ENCODE measurements around the gene DHRSX.

DHRSX gene

GRCh38 chrX:2432298-2432863 lies 68.4 kb downstream of the DHRSX start:
- no peak overlapping the region for H3K4me3 ChIP-seq (ENCODE audit: insufficient read length, low read depth)
- H3K9me3 ChIP-seq (ENCODE audit: insufficient read depth, low read length) = no peaks in the 10 kb centered on the region
- H3K36me3 ChIP-seq (ENCODE audit: insufficient read depth, insufficient read length, low read length) = no peaks in the 10 kb centered on the region
- no peaks in the 10 kb centered on the region for H3K4me1 ChIP-seq (ENCODE audit: insufficient read depth, insufficient read length)
- H3K9ac ChIP-seq (ENCODE audit: insufficient read length, low read depth) = no peak overlapping the region
- DNase-seq (ENCODE audit: low read depth, low spot score) = no peak
- TF ChIP-seq YY1 (IDR thresholded peaks at IDR 0.05; ENCODE audit: insufficient read depth, insufficient read length) (no peak), ZNF274 (IDR thresholded peaks at IDR 0.05; ENCODE audit: low read depth, low read length) (no peak), SUZ12 (IDR thresholded peaks at IDR 0.05; ENCODE audit: extremely low read depth, insufficient read depth, insufficient read length) (no peak)
- no peaks in the 10 kb centered on the region for H3K27me3 ChIP-seq (ENCODE audit: insufficient read depth, insufficient read length)

- Histone ChIP-seq H3K4me1 (ENCODE audit: insufficient read depth, insufficient read length) (no peaks in the 10 kb centered on the region), H3K36me3 (ENCODE audit: insufficient read depth, insufficient read length, low read length) (no peaks in the 10 kb centered on the region), H3K9me3 (ENCODE audit: insufficient read depth, low read length) (peaks cover 8% of the 10 kb centered on the region; the same call in 1 of the 2 replicates), H3K9ac (ENCODE audit: insufficient read length, low read depth) (no peak overlapping the region), H3K27me3 (ENCODE audit: insufficient read depth, insufficient read length) (no peaks in the 10 kb centered on the region), H3K4me3 (ENCODE audit: insufficient read length, low read depth) (no peak overlapping the region)
- TF ChIP-seq SUZ12 (IDR thresholded peaks at IDR 0.05; ENCODE audit: extremely low read depth, insufficient read depth, insufficient read length) = no peak
- no peak for TF ChIP-seq ZNF274 (IDR thresholded peaks at IDR 0.05; ENCODE audit: low read depth, low read length)
- no peak for TF ChIP-seq YY1 (IDR thresholded peaks at IDR 0.05; ENCODE audit: insufficient read depth, insufficient read length)
- no peak for DNase-seq (ENCODE audit: low read depth, low spot score)
These were observed 70.4 kb downstream of the DHRSX start for GRCh38 chrX:2430265-2430825.

GRCh38 chrX:2427737-2428136 lies 73.0 kb downstream of the DHRSX start:
- Histone ChIP-seq H3K36me3 (ENCODE audit: insufficient read depth, insufficient read length, low read length) (no peaks in the 10 kb centered on the region), H3K9ac (ENCODE audit: insufficient read length, low read depth) (no peak overlapping the region), H3K27me3 (ENCODE audit: insufficient read depth, insufficient read length) (no peaks in the 10 kb centered on the region), H3K4me1 (ENCODE audit: insufficient read depth, insufficient read length) (no peaks in the 10 kb centered on the region), H3K9me3 (ENCODE audit: insufficient read depth, low read length) (peaks cover 10% of the 10 kb centered on the region; the same call in 1 of the 2 replicates), H3K4me3 (ENCODE audit: insufficient read length, low read depth) (no peak overlapping the region)
- DNase-seq (ENCODE audit: low read depth, low spot score) = no peak
- no peak for TF ChIP-seq ZNF274 (IDR thresholded peaks at IDR 0.05; ENCODE audit: low read depth, low read length)
- TF ChIP-seq YY1 (IDR thresholded peaks at IDR 0.05; ENCODE audit: insufficient read depth, insufficient read length) = no peak
- no peak for TF ChIP-seq SUZ12 (IDR thresholded peaks at IDR 0.05; ENCODE audit: extremely low read depth, insufficient read depth, insufficient read length)

- H3K9ac ChIP-seq (ENCODE audit: insufficient read length, low read depth) = no peak overlapping the region
- H3K4me3 ChIP-seq (ENCODE audit: insufficient read length, low read depth) = no peak overlapping the region
- no peaks in the 10 kb centered on the region for H3K36me3 ChIP-seq (ENCODE audit: insufficient read depth, insufficient read length, low read length)
- H3K4me1 ChIP-seq (ENCODE audit: insufficient read depth, insufficient read length) = no peaks in the 10 kb centered on the region
- H3K9me3 ChIP-seq (ENCODE audit: insufficient read depth, low read length) = peaks cover 10% of the 10 kb centered on the region; the same call in 1 of the 2 replicates
- no peak for TF ChIP-seq YY1 (IDR thresholded peaks at IDR 0.05; ENCODE audit: insufficient read depth, insufficient read length)
- TF ChIP-seq SUZ12 (IDR thresholded peaks at IDR 0.05; ENCODE audit: extremely low read depth, insufficient read depth, insufficient read length) = no peak
- no peak for TF ChIP-seq ZNF274 (IDR thresholded peaks at IDR 0.05; ENCODE audit: low read depth, low read length)
- DNase-seq (ENCODE audit: low read depth, low spot score) = no peak
- no peaks in the 10 kb centered on the region for H3K27me3 ChIP-seq (ENCODE audit: insufficient read depth, insufficient read length)
These were observed 73.6 kb downstream of the DHRSX start for GRCh38 chrX:2427147-2427546.

- Histone ChIP-seq H3K36me3 (ENCODE audit: insufficient read depth, insufficient read length, low read length) (no peaks in the 10 kb centered on the region), H3K9ac (ENCODE audit: insufficient read length, low read depth) (no peak overlapping the region)
- TF ChIP-seq SUZ12 (IDR thresholded peaks at IDR 0.05; ENCODE audit: extremely low read depth, insufficient read depth, insufficient read length) (no peak), YY1 (IDR thresholded peaks at IDR 0.05; ENCODE audit: insufficient read depth, insufficient read length) (no peak), ZNF274 (IDR thresholded peaks at IDR 0.05; ENCODE audit: low read depth, low read length) (no peak)
These were observed 74.4 kb downstream of the DHRSX start for GRCh38 chrX:2426289-2426882.

GRCh38 chrX:2425286-2426071 lies 75.3 kb downstream of the DHRSX start:
- TF ChIP-seq SUZ12 (IDR thresholded peaks at IDR 0.05; ENCODE audit: extremely low read depth, insufficient read depth, insufficient read length) (no peak), YY1 (IDR thresholded peaks at IDR 0.05; ENCODE audit: insufficient read depth, insufficient read length) (no peak), ZNF274 (IDR thresholded peaks at IDR 0.05; ENCODE audit: low read depth, low read length) (no peak)
- no peak overlapping the region for H3K9ac ChIP-seq (ENCODE audit: insufficient read length, low read depth)
- H3K9me3 ChIP-seq (ENCODE audit: insufficient read depth, low read length) = peaks cover 10% of the 10 kb centered on the region; the same call in 1 of the 2 replicates
- no peak overlapping the region for H3K4me3 ChIP-seq (ENCODE audit: insufficient read length, low read depth)
- no peaks in the 10 kb centered on the region for H3K36me3 ChIP-seq (ENCODE audit: insufficient read depth, insufficient read length, low read length)
- H3K4me1 ChIP-seq (ENCODE audit: insufficient read depth, insufficient read length) = no peaks in the 10 kb centered on the region
- H3K27me3 ChIP-seq (ENCODE audit: insufficient read depth, insufficient read length) = no peaks in the 10 kb centered on the region
- no peak for DNase-seq (ENCODE audit: low read depth, low spot score)

More at GRCh38 chrX:2426289-2426882, 74.4 kb downstream of the DHRSX start:
- no peak overlapping the region for H3K4me3 ChIP-seq (ENCODE audit: insufficient read length, low read depth)
- H3K9me3 ChIP-seq (ENCODE audit: insufficient read depth, low read length) = peaks cover 10% of the 10 kb centered on the region; the same call in 1 of the 2 replicates
- no peaks in the 10 kb centered on the region for H3K27me3 ChIP-seq (ENCODE audit: insufficient read depth, insufficient read length)
- H3K4me1 ChIP-seq (ENCODE audit: insufficient read depth, insufficient read length) = no peaks in the 10 kb centered on the region
- no peak for DNase-seq (ENCODE audit: low read depth, low spot score)
